Right lobe of liver (tissue), 6 donors: ENCODE measurements around the gene PLA2G4C. TPM values are rescaled to one million over a fixed set of nuclear protein-coding genes. Genes with fewer than 3 reads are reported as not detected.
"Not testable (repeated sequence)": the region's sequence is repeated elsewhere in the genome, so short reads cannot be mapped to it uniquely, and the experiment has no call there.

Experiments
- ATAC-seq, 4 donors: fragments of 200-7000 bp; cut with Tn5 transposase; one replicate each; pipeline ENCODE4 v1.9.1; 2020; ENCODE audit warnings: mild to moderate bottlenecking in 4 of 4, moderate library complexity in 4 of 4
- DNase-seq, 3 donors: peaks; one replicate each; pipeline ENCODE4 v3.0.0-alpha.2; 2020
- H3K27ac ChIP-seq, 3 donors: fragments of 200-600 bp; one replicate each; pipeline ENCODE4 v1.8.0; 2022
- H3K27me3 ChIP-seq, 2 donors: fragments of 200-600 bp; one replicate each; pipeline ENCODE4 v1.8.0; 2022
- H3K36me3 ChIP-seq, 4 donors: fragments of 200-600 bp; sonication (generic) in 1 of 4; one replicate each; pipeline versions ENCODE4 v1.5.1 to v1.8.0; 2017 to 2022; ENCODE audit warnings: control low read depth in 1 of 4
- H3K4me1 ChIP-seq, 4 donors: fragments of 200-600 bp; sonication (generic) in 1 of 4; one replicate each; pipeline versions ENCODE4 v1.5.1 to v1.8.0; 2017 to 2022; ENCODE audit warnings: control low read depth in 1 of 4
- H3K4me3 ChIP-seq, 3 donors: fragments of 200-600 bp; one replicate each; pipeline ENCODE4 v1.8.0; 2022
- H3K9me3 ChIP-seq, 4 donors: fragments of 200-600 bp; sonication (generic) in 1 of 4; one replicate each; pipeline versions ENCODE4 v1.5.1 to v1.8.0; 2017 to 2022; ENCODE audit warnings: control low read depth in 1 of 4
- CTCF ChIP-seq, 4 donors: fragments of 200-600 bp in 3 of 4; fragments of 450-650 bp in 1 of 4; IDR thresholded peaks; one replicate each; pipeline versions ENCODE4 v1.5.1 to v1.8.0; 2016 to 2022; ENCODE audit warnings: antibody characterized with exemption in 4 of 4, mild to moderate bottlenecking in 2 of 4
- POLR2A ChIP-seq: fragments of 450-650 bp; IDR thresholded peaks from one replicate; pipeline ENCODE4 v1.6.1; 2017; ENCODE audit warnings: antibody characterized with exemption, mild to moderate bottlenecking
- WGBS: methylation state at CpG from one replicate; pipeline ENCODE4 v1.1.6; 2018; ENCODE audit warnings: low coverage, low lambda C conversion rate; ENCODE audit not compliant: insufficient coverage; ENCODE audit errors: missing lambda C conversion rate; 5-methylcytosine and 5-hydroxymethylcytosine counted together
- intact Hi-C, 2 donors: fragments of 100-400 bp; cut with DNase I; formaldehyde crosslinking; loops; one replicate each; pipeline versions ENCODE4 v1.11.2 to v1.14.1; 2022
- total RNA-seq, 6 experiments: library from RNA; depleted of rRNA in 2 of 6; stranded (reverse); fragments of >200 nt in 2 of 6; fragmentation: NEBNext Ultra II Directional in 3 of 6; extraction: Animal tissue kit (Norgen Biotek cat#: 25700) in 3 of 6; gene quantifications; one replicate each; pipeline versions ENCODE4 v1.1.0 to v1.2.4, GENCODE V29; 2016 to 2023
- donor health status: DM: no; HTN: yes; CAD: no.
- donor health status: DM: no; HTN: no; CAD: no.
- donor health status: DM: no; HTN: no; CAD: no.
- donor health status: DM: no; HTN: yes; CAD: no.
- donor health status: DM: no; HTN: yes; CAD: no.

PLA2G4C gene
- total RNA-seq, 6 experiments from 2014 or later: 3.8 to 29.7 (median 9.8) TPM

GRCh38 chr19:48095612-48096175 lies 14.9 kb downstream of the PLA2G4C start:
- DNase-seq (no peak), ATAC-seq (no peak)
- intact Hi-C loops: no loop called here
- no peak overlapping the region for H3K4me3 ChIP-seq
- no peaks in the 10 kb centered on the region for H3K4me1 ChIP-seq
- TF ChIP-seq CTCF (IDR thresholded peaks at IDR 0.05) (no peak), POLR2A (no peak)
- H3K9me3 ChIP-seq: no peaks in the 10 kb centered on the region
- 79% methylated on average over 2 of the region's 4 CpGs for whole genome bisulfite sequencing
- H3K27me3 ChIP-seq: no peaks in the 10 kb centered on the region
- no peak overlapping the region for H3K27ac ChIP-seq
- no peaks in the 10 kb centered on the region for H3K36me3 ChIP-seq

- DNase-seq (no peak), ATAC-seq (no peak)
- H3K27ac ChIP-seq: no peak overlapping the region
- no peaks in the 10 kb centered on the region for H3K9me3 ChIP-seq
- no peak overlapping the region for H3K4me3 ChIP-seq
- H3K36me3 ChIP-seq: no peaks in the 10 kb centered on the region
- intact Hi-C loops: no loop called here
- TF ChIP-seq CTCF (IDR thresholded peaks at IDR 0.05): no peak
- TF ChIP-seq POLR2A: no peak
- no peaks in the 10 kb centered on the region for H3K27me3 ChIP-seq
- H3K4me1 ChIP-seq: no peaks in the 10 kb centered on the region
- 78% methylated on average over 2 of the region's 2 CpGs for WGBS
Measured at GRCh38 chr19:48094855-48095203, 15.8 kb downstream of the PLA2G4C start.

GRCh38 chr19:48094129-48094854 lies 16.3 kb downstream of the PLA2G4C start:
- Histone ChIP-seq H3K27ac (no peak overlapping the region), H3K36me3 (no peaks in the 10 kb centered on the region), H3K27me3 (no peaks in the 10 kb centered on the region), H3K4me3 (no peak overlapping the region), H3K9me3 (no peaks in the 10 kb centered on the region), H3K4me1 (no peaks in the 10 kb centered on the region)
- no peak for TF ChIP-seq POLR2A
- no peak for TF ChIP-seq CTCF (IDR thresholded peaks at IDR 0.05)
- intact Hi-C loops: no loop called here
- 13% methylated on average over 1 of the region's 1 CpG for WGBS
- ATAC-seq (no peak), DNase-seq (no peak)

- H3K27ac ChIP-seq, H3K36me3 ChIP-seq, H3K4me3 ChIP-seq, H3K4me1 ChIP-seq, H3K9me3 ChIP-seq, intact Hi-C loops, ATAC-seq, H3K27me3 ChIP-seq: not testable (repeated sequence)
- DNase-seq: peak in 1 of 3 donors; percentile 17
- 74% methylated on average over 10 of the region's 13 CpGs for WGBS
Measured at GRCh38 chr19:48091111-48091718, 19.4 kb downstream of the PLA2G4C start.

GRCh38 chr19:48090281-48090802 lies 20.3 kb downstream of the PLA2G4C start:
- Histone ChIP-seq H3K27ac (no peak overlapping the region), H3K4me1 (no peaks in the 10 kb centered on the region), H3K9me3 (no peaks in the 10 kb centered on the region), H3K36me3 (no peaks in the 10 kb centered on the region), H3K4me3 (no peak overlapping the region), H3K27me3 (no peaks in the 10 kb centered on the region)
- intact Hi-C loops: no loop called here
- DNase-seq (peak in 1 of 3 donors; percentile 3), ATAC-seq (no peak)
- 47% methylated on average over 3 of the region's 5 CpGs for WGBS
- no peak for TF ChIP-seq POLR2A
- no peak for TF ChIP-seq CTCF (IDR thresholded peaks at IDR 0.05)

GRCh38 chr19:48088991-48089390 lies 21.6 kb downstream of the PLA2G4C start:
- intact Hi-C loops, DNase-seq, H3K4me3 ChIP-seq, H3K27ac ChIP-seq, H3K36me3 ChIP-seq, H3K27me3 ChIP-seq, H3K4me1 ChIP-seq, ATAC-seq, H3K9me3 ChIP-seq: not testable (repeated sequence)
- 100% methylated on average over 2 of the region's 6 CpGs for WGBS
